Raji (cell line): ENCODE measurements around the gene TRAPPC2.
A peak's percentile ranks its signal among the peaks of the same experiment; 100 is the strongest.

Experiments used
- POLR2A ChIP-seq: IDR thresholded peaks from 2 replicates; pipeline ENCODE4 v1.6.1; 2011; ENCODE audit warnings: low read depth, low read length, control low read depth; ENCODE audit not compliant: insufficient read depth

Gene TRAPPC2

GRCh38 chrX:13691841-13692371, 42.5 kb downstream of the TRAPPC2 start:
- TF ChIP-seq POLR2A = no peak

GRCh38 chrX:13690836-13691235, 43.6 kb downstream of the TRAPPC2 start:
- no peak for TF ChIP-seq POLR2A

- no peak for TF ChIP-seq POLR2A
Observed at GRCh38 chrX:13689741-13690211, 44.6 kb downstream of the TRAPPC2 start.

- peak; percentile 86 for TF ChIP-seq POLR2A
Observed at GRCh38 chrX:13688958-13689740, 45.3 kb downstream of the TRAPPC2 start, which contains the start of gene RAB9A. TSS of gene RAB9A (plus strand) at chrX:13689128. CDS start at chrX:13708747, 19,619 bp downstream.

- no peak for TF ChIP-seq POLR2A
Observed at GRCh38 chrX:13688384-13688957, 45.9 kb downstream of the TRAPPC2 start.

GRCh38 chrX:13687203-13687602, 47.2 kb downstream of the TRAPPC2 start:
- no peak for TF ChIP-seq POLR2A

- TF ChIP-seq POLR2A = no peak
Observed at GRCh38 chrX:13685126-13685763, 49.2 kb downstream of the TRAPPC2 start.

- TF ChIP-seq POLR2A = no peak
Observed at GRCh38 chrX:13684361-13684760, 50.1 kb downstream of the TRAPPC2 start.

GRCh38 chrX:13681595-13681994, 52.8 kb downstream of the TRAPPC2 start:
- TF ChIP-seq POLR2A = no peak

GRCh38 chrX:13676885-13677284, 57.5 kb downstream of the TRAPPC2 start:
- no peak for TF ChIP-seq POLR2A

GRCh38 chrX:13673016-13673415, 61.4 kb downstream of the TRAPPC2 start:
- no peak for TF ChIP-seq POLR2A

GRCh38 chrX:13670197-13670596, 64.2 kb downstream of the TRAPPC2 start:
- no peak for TF ChIP-seq POLR2A

GRCh38 chrX:13669246-13669737, 65.1 kb downstream of the TRAPPC2 start:
- no peak for TF ChIP-seq POLR2A

GRCh38 chrX:13667919-13668318, 66.5 kb downstream of the TRAPPC2 start:
- no peak for TF ChIP-seq POLR2A

- TF ChIP-seq POLR2A = no peak
Observed at GRCh38 chrX:13666836-13667235, 67.6 kb downstream of the TRAPPC2 start.

GRCh38 chrX:13664020-13664419, 70.4 kb downstream of the TRAPPC2 start:
- no peak for TF ChIP-seq POLR2A

GRCh38 chrX:13662355-13662791, 72.0 kb downstream of the TRAPPC2 start:
- TF ChIP-seq POLR2A = no peak
